ENCODE data around the gene GRHL1.

DNA sequence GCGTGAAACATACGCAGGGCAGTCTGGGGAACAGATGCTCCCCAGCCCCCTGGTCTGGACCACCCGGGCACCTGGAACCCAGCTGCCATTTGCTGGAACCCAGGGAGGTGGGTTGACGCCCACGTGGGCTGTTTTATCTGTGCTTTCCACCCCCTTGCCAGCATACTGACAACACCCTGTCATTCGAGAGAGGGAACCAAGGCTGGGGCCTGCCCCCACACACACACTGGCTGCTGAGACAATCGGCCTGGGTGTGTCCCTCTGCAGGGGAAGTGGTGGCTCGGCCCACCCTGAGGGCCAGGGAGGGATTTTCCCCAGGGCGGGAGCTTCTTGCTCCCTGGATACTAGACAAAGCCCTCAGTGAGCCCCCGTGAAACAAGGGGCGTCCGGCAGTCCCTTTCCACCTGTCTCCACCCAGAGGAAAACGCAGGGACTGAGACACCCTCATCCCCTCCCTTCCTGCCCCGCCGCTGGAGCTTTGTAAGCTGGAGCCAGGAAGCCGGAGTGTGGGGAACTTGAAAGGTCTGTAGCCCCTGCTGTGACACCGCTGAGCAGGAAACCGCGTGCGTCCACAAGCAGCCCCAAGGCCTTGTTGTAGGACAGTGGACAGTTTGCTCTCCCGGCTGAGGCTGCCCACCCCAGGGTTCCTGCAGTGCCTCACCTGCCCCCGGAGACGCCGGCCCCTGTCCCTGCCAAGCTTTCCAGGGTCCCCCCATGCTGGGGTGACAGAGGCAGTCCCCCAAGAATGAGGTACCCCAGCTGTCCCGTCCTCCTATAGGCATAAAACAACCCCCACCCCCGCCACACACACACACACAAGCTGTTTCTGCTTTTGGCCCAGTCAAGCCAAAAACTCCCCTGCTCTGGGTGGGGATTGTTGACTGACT lies 77.7 kb downstream of the GRHL1 start:
- TF ChIP-seq POLR2AphosphoS5 (IDR thresholded peaks at IDR 0.05) (no peak), CTCF (IDR thresholded peaks at IDR 0.05) (no peak)

All from suprapubic skin (tissue), 3 donors.